GM12878 (cell line): Measurements from ENCODE around the gene GJC1. TPM values are rescaled to one million over a fixed set of nuclear protein-coding genes. Genes with fewer than 3 reads are reported as not detected.

Source experiments
- ATAC-seq: fragments of 200-7000 bp; cut with Tn5 transposase; 3 replicates; pipeline ENCODE4 v1.9.1; 2020; ENCODE audit warnings: mild to moderate bottlenecking, moderate library complexity
- BruUV-seq: library from RNA; stranded (reverse); fragments of 400-500 nt; replicated peaks from 2 replicates; lab custom pipeline; 2021; lab: Mats Ljungman, UMichigan
- CTCF ChIA-PET: fragments of 300-600 bp; sonication (Branson Sonifier 250); formaldehyde crosslinking; extraction: SDS; loops from one replicate; lab custom pipeline; 2021; ENCODE audit warnings: inconsistent platforms; lab: Yijun Ruan, JAX
- POLR2A ChIA-PET: fragments of 350-600 bp; formaldehyde crosslinking; extraction: SDS; loops from one replicate; lab custom pipeline; 2021; ENCODE audit warnings: inconsistent platforms; lab: Charles Lee
- RAD21 ChIA-PET: fragments of 300-600 bp; sonication (Branson Sonifier 250); formaldehyde crosslinking; loops from one replicate; lab custom pipeline; 2023; ENCODE audit warnings: antibody characterized with exemption; ENCODE audit not compliant: unreplicated experiment; lab: Charles Lee
- SMC1A ChIA-PET: fragments of 300-600 bp; sonication (Branson Sonifier 250); formaldehyde crosslinking; loops from one replicate; lab custom pipeline; 2023; ENCODE audit not compliant: unreplicated experiment, uncharacterized antibody; lab: Charles Lee
- DNase-seq: peaks from one replicate; pipeline ENCODE4 v3.0.0-alpha.2; 2011; ENCODE audit warnings: low read depth, low spot score
- FAIRE-seq: peaks from 3 replicates; lab custom pipeline; 2011; peaks lifted over from hg19 to GRCh38; lab: Jason Lieb, UNC
- H2AFZ ChIP-seq: 2 replicates; pipeline ENCODE4 v1.6.0; 2011; ENCODE audit warnings: low read depth, low read length, control low read depth; ENCODE audit not compliant: control insufficient read depth
- H3K27ac ChIP-seq: 2 replicates; pipeline ENCODE4 v1.5.1; 2011; ENCODE audit warnings: control low read depth; ENCODE audit not compliant: control insufficient read depth, insufficient read depth
- H3K27me3 ChIP-seq, 2 experiments: replicated peaks in 1 of 2; 2 replicates each; pipeline versions ENCODE4 v1.6.0 to v1.6.1; 2011; ENCODE audit warnings: low read length in 1 of 2; ENCODE audit not compliant: control insufficient read depth in 2 of 2, insufficient read depth in 2 of 2
- H3K36me3 ChIP-seq, 2 experiments: 2 replicates each; pipeline ENCODE4 v1.5.1; 2011; ENCODE audit warnings: low read length in 1 of 2; ENCODE audit not compliant: control insufficient read depth in 2 of 2, insufficient read depth in 2 of 2
- H3K4me1 ChIP-seq: 2 replicates; pipeline ENCODE4 v1.6.1; 2011; ENCODE audit warnings: mild to moderate bottlenecking, low read length, moderate library complexity, mixed read lengths; ENCODE audit not compliant: control insufficient read depth, insufficient read depth
- H3K4me2 ChIP-seq: 2 replicates; pipeline ENCODE4 v1.6.0; 2011; ENCODE audit warnings: control low read depth; ENCODE audit not compliant: control insufficient read depth, insufficient read depth
- H3K4me3 ChIP-seq: fragments of 200-600 bp; sonication (generic); 2 replicates; pipeline ENCODE4 v1.5.1; 2016
- H3K79me2 ChIP-seq: 2 replicates; pipeline ENCODE4 v1.6.0; 2011; ENCODE audit warnings: low read length; ENCODE audit not compliant: control insufficient read depth, insufficient read depth
- H3K9ac ChIP-seq: 2 replicates; pipeline ENCODE4 v1.8.0; 2011; ENCODE audit warnings: low read length, control low read depth, mixed read lengths; ENCODE audit not compliant: control insufficient read depth, insufficient read depth
- H3K9me3 ChIP-seq: replicated peaks from 3 replicates; pipeline ENCODE4 v1.5.1; 2011; ENCODE audit warnings: mild to moderate bottlenecking, low read length; ENCODE audit not compliant: control insufficient read depth, insufficient read depth
- H4K20me1 ChIP-seq: 2 replicates; pipeline ENCODE4 v1.6.0; 2011; ENCODE audit not compliant: control insufficient read depth, insufficient read depth
- ZBTB40 ChIP-seq: fragments of 450-650 bp; IDR thresholded peaks from 2 replicates; pipeline ENCODE4 v1.6.1; 2016; ENCODE audit warnings: mild to moderate bottlenecking, moderate library complexity, borderline replicate concordance
- WGBS: methylation state at CpG from one replicate; pipeline ENCODE4 v1.1.6; 2016; ENCODE audit warnings: low lambda C conversion rate; ENCODE audit not compliant: insufficient replicate concordance, insufficient coverage; ENCODE audit errors: missing lambda C conversion rate; 5-methylcytosine and 5-hydroxymethylcytosine counted together
- in situ Hi-C: fragments of 300-500 bp; cut with MboI; formaldehyde crosslinking; loops from 9 replicates; pipeline ENCODE4 v1.14.3; 2018; ENCODE audit warnings: mixed read lengths
- intact Hi-C: fragments of 100-400 bp; cut with micrococcal nuclease; formaldehyde crosslinking; loops from one replicate; pipeline ENCODE4 v1.14.2; 2022; ENCODE audit not compliant: unreplicated experiment
- polyA plus RNA-seq, 11 experiments: library from polyadenylated mRNA; depleted of rRNA in 4 of 11; unstranded in 6 of 11; stranded (reverse) in 5 of 11; fragments of >200 nt; fragmentation: Nextera tagmentation in 4 of 11; fragmentation: Illumina TruSeq in 1 of 11; extraction: Ambion mirVana in 4 of 11; extraction: Trizol in 1 of 11; gene quantifications; 1 replicate in 1 of 11; 2 replicates in 10 of 11; pipeline versions ENCODE4 v1.2.1 to v1.2.3, GENCODE V29; 2011 to 2016; ENCODE audit warnings: inconsistent platforms in 2 of 11, missing spikeins in 2 of 11, low read depth in 1 of 11
- total RNA-seq, 4 experiments: library from RNA; depleted of rRNA in 3 of 4; stranded (reverse); fragments of >200 nt in 3 of 4; fragmentation: Illumina TruSeq in 1 of 4; extraction: Trizol in 1 of 4; gene quantifications; 2 replicates each; pipeline versions ENCODE4 v1.2.1 to v1.2.3, GENCODE V29; 2013 to 2021
- TF ChIP-seq, protein P1 (sequence below): fragments of 150-350 bp; IDR thresholded peaks from 2 replicates; pipeline ENCODE4 v1.6.1; 2016; ENCODE audit warnings: low read depth, low read length
- TF ChIP-seq, protein P2 (sequence below): fragments of 450-650 bp; IDR thresholded peaks from 2 replicates; pipeline ENCODE4 v1.6.1; 2017; ENCODE audit warnings: low read depth, mild to moderate bottlenecking, moderate library complexity

GJC1 gene
- total and polyA plus RNA-seq, 10 of the 15 experiments (the other 5 are each of a cell fraction or from before 2014, with no cell fraction given) = 0.37 to 3.4 (median 0.90) TPM

- BruUV-seq = no TSS peak
- ATAC-seq (no peak), FAIRE-seq (no peak), DNase-seq (no peak)
- no peaks in the 10 kb centered on the region for H3K4me1 ChIP-seq
- no peak overlapping the region for H2AFZ ChIP-seq
- H3K9ac ChIP-seq = no peak overlapping the region
- H3K36me3 ChIP-seq = no peaks in the 10 kb centered on the region
- SMC1A ChIA-PET = no interaction called here
- intact Hi-C loops = no loop called here
- no peak overlapping the region for H3K4me2 ChIP-seq
- no peak overlapping the region for H3K27ac ChIP-seq
- WGBS = 39% methylated on average over 16 of the region's 17 CpGs
- CTCF ChIA-PET = no interaction called here
- RAD21 ChIA-PET = no interaction called here
- H3K27me3 ChIP-seq = peaks cover 1 to 4% of the 10 kb centered on the region in 2 experiments; a peak in 3 of 4 replicates
- no peaks in the 10 kb centered on the region for H4K20me1 ChIP-seq
- no peak overlapping the region for H3K4me3 ChIP-seq
- H3K79me2 ChIP-seq = no peaks in the 10 kb centered on the region
- TF ChIP-seq, protein P1, sequence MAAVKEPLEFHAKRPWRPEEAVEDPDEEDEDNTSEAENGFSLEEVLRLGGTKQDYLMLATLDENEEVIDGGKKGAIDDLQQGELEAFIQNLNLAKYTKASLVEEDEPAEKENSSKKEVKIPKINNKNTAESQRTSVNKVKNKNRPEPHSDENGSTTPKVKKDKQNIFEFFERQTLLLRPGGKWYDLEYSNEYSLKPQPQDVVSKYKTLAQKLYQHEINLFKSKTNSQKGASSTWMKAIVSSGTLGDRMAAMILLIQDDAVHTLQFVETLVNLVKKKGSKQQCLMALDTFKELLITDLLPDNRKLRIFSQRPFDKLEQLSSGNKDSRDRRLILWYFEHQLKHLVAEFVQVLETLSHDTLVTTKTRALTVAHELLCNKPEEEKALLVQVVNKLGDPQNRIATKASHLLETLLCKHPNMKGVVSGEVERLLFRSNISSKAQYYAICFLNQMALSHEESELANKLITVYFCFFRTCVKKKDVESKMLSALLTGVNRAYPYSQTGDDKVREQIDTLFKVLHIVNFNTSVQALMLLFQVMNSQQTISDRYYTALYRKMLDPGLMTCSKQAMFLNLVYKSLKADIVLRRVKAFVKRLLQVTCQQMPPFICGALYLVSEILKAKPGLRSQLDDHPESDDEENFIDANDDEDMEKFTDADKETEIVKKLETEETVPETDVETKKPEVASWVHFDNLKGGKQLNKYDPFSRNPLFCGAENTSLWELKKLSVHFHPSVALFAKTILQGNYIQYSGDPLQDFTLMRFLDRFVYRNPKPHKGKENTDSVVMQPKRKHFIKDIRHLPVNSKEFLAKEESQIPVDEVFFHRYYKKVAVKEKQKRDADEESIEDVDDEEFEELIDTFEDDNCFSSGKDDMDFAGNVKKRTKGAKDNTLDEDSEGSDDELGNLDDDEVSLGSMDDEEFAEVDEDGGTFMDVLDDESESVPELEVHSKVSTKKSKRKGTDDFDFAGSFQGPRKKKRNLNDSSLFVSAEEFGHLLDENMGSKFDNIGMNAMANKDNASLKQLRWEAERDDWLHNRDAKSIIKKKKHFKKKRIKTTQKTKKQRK = no peak
- TF ChIP-seq, protein P2, sequence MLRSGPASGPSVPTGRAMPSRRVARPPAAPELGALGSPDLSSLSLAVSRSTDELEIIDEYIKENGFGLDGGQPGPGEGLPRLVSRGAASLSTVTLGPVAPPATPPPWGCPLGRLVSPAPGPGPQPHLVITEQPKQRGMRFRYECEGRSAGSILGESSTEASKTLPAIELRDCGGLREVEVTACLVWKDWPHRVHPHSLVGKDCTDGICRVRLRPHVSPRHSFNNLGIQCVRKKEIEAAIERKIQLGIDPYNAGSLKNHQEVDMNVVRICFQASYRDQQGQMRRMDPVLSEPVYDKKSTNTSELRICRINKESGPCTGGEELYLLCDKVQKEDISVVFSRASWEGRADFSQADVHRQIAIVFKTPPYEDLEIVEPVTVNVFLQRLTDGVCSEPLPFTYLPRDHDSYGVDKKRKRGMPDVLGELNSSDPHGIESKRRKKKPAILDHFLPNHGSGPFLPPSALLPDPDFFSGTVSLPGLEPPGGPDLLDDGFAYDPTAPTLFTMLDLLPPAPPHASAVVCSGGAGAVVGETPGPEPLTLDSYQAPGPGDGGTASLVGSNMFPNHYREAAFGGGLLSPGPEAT = no peak
- TF ChIP-seq ZBTB40 = no peak
- TF ChIP-seq, all 136 proteins: peak for 0
- POLR2A ChIA-PET = interaction anchor here (0.6 kb wide), 1 partner anchor 84 kb away, joined by 3 read pairs; no protein-coding TSS in a partner anchor
- in situ Hi-C loops = no loop called here
- H3K9me3 ChIP-seq = no peaks in the 10 kb centered on the region
Observed at GRCh38 chr17:44761932-44762810, 67.9 kb downstream of the GJC1 start.
